OCI-LY7 (cell line): Measurements from ENCODE around the gene SLC1A4. TPM values are rescaled to one million over a fixed set of nuclear protein-coding genes. Genes with fewer than 3 reads are reported as not detected.
A peak's percentile ranks its signal among the peaks of the same experiment; 100 is the strongest.

Experiments
- BruUV-seq: library from RNA; stranded (reverse); fragments of 400-500 nt; replicated peaks from 2 replicates; lab custom pipeline; 2021; lab: Mats Ljungman, UMichigan
- CTCF ChIA-PET: fragments of 300-600 bp; sonication (Branson Sonifier 250); formaldehyde crosslinking; loops from one replicate; lab custom pipeline; 2022; ENCODE audit warnings: antibody characterized with exemption; ENCODE audit not compliant: unreplicated experiment; lab: Charles Lee
- POLR2A ChIA-PET: fragments of 300-600 bp; sonication (Branson Sonifier 250); formaldehyde crosslinking; loops from one replicate; lab custom pipeline; 2022; ENCODE audit warnings: antibody characterized with exemption; lab: Charles Lee
- DNase-seq: peaks from one replicate; pipeline ENCODE4 v3.0.0-alpha.2; 2015; ENCODE audit warnings: low spot score
- H2AFZ ChIP-seq: fragments of 200-600 bp; sonication (generic), shearing (Covaris generic); 2 replicates; pipeline ENCODE4 v1.6.1; 2014; ENCODE audit warnings: mild to moderate bottlenecking, antibody characterized with exemption, low read length, moderate library complexity
- H3K27ac ChIP-seq: fragments of 200-600 bp; sonication (generic); 2 replicates; pipeline ENCODE4 v1.5.1; 2014; ENCODE audit warnings: mixed run types, low read depth, mild to moderate bottlenecking, moderate library complexity, low read length, inconsistent platforms; ENCODE audit not compliant: poor library complexity, severe bottlenecking
- H3K36me3 ChIP-seq: fragments of 200-600 bp; sonication (generic); 2 replicates; pipeline ENCODE4 v1.6.1; 2014; ENCODE audit warnings: mild to moderate bottlenecking, antibody characterized with exemption, low read length, moderate library complexity, mixed read lengths; ENCODE audit not compliant: insufficient read depth
- H3K4me1 ChIP-seq: fragments of 200-600 bp; sonication (generic); 2 replicates; pipeline ENCODE4 v1.5.1; 2014; ENCODE audit warnings: mild to moderate bottlenecking, low read length; ENCODE audit not compliant: insufficient read depth, poor library complexity, severe bottlenecking
- H3K4me2 ChIP-seq: fragments of 200-600 bp; sonication (generic); 2 replicates; pipeline ENCODE4 v1.6.1; 2014; ENCODE audit warnings: mild to moderate bottlenecking, low read length
- H3K4me3 ChIP-seq: fragments of 200-600 bp; sonication (generic); 2 replicates; pipeline ENCODE4 v1.5.1; 2014; ENCODE audit warnings: mild to moderate bottlenecking, low read depth, low read length; ENCODE audit not compliant: poor library complexity, severe bottlenecking
- H3K79me2 ChIP-seq: fragments of 200-600 bp; sonication (generic); 2 replicates; pipeline ENCODE4 v1.6.1; 2016; ENCODE audit warnings: low read depth, mild to moderate bottlenecking, low read length, moderate library complexity, mixed read lengths; ENCODE audit not compliant: insufficient read depth
- H3K9me2 ChIP-seq: fragments of 200-600 bp; sonication (generic); 2 replicates; pipeline ENCODE4 v1.6.1; 2016; ENCODE audit warnings: mild to moderate bottlenecking, low read length, mixed read lengths; ENCODE audit not compliant: insufficient read depth
- H3K9me3 ChIP-seq: fragments of 200-600 bp; sonication (generic); 2 replicates; pipeline ENCODE4 v1.6.1; 2014; ENCODE audit warnings: mild to moderate bottlenecking, mixed run types, low read length, mixed read lengths
- H4K20me1 ChIP-seq: fragments of 200-600 bp; sonication (generic); 2 replicates; pipeline ENCODE4 v1.6.1; 2014; ENCODE audit warnings: mild to moderate bottlenecking, antibody characterized with exemption, low read length, moderate library complexity, mixed read lengths; ENCODE audit not compliant: insufficient read depth
- CTCF ChIP-seq: fragments of 200-600 bp; sonication (generic); conservative IDR thresholded peaks from 2 replicates; pipeline ENCODE4 v1.5.1; 2014; ENCODE audit warnings: mild to moderate bottlenecking, antibody characterized with exemption, low read length, moderate library complexity, mixed read lengths
- EZH2phosphoT487 ChIP-seq: fragments of 200-600 bp; sonication (generic); IDR thresholded peaks from 2 replicates; pipeline ENCODE4 v1.6.1; 2018; ENCODE audit warnings: low read depth, borderline replicate concordance, mild to moderate bottlenecking, mixed run types, antibody characterized with exemption, low read length, moderate library complexity, mixed read lengths
- intact Hi-C: fragments of 100-400 bp; cut with micrococcal nuclease; formaldehyde crosslinking; loops from one replicate; pipeline ENCODE4 v1.10.0; 2022; ENCODE audit not compliant: unreplicated experiment
- total RNA-seq, 2 experiments: library from RNA; depleted of rRNA in 1 of 2; stranded (reverse); fragments of >200 nt in 1 of 2; shearing (Covaris generic) in 1 of 2; gene quantifications; 2 replicates each; pipeline ENCODE4 v1.2.3, GENCODE V29; 2014 to 2022

SLC1A4 gene
- total RNA-seq, 2 experiments from 2014 or later, result 17.2 to 31.1 TPM

- no peak for DNase-seq
- Histone ChIP-seq H3K4me3 (no peak overlapping the region), H3K9me2 (no peaks in the 10 kb centered on the region), H3K79me2 (no peaks in the 10 kb centered on the region), H3K4me1 (no peaks in the 10 kb centered on the region), H3K4me2 (no peak overlapping the region), H4K20me1 (no peaks in the 10 kb centered on the region), H3K9me3 (no peaks in the 10 kb centered on the region), H3K36me3 (no peaks in the 10 kb centered on the region), H3K27ac (no peak overlapping the region), H2AFZ (no peak overlapping the region)
- no TSS peak for BruUV-seq
- ChIA-PET POLR2A (interaction anchor here (0.6 to 2.6 kb wide), 7 partner anchors 9 to 107 kb away, joined by 3 to 9 read pairs (median 3); no protein-coding TSS in a partner anchor), CTCF (no interaction called here)
- intact Hi-C loops, result no loop called here
- TF ChIP-seq CTCF, result peak; percentile 27; the same call in 1 of the 2 replicates
- no peak for TF ChIP-seq EZH2phosphoT487
These were observed 25.5 kb upstream of the SLC1A4 start for GRCh38 chr2:64963719-64964118.

- CTCF ChIA-PET, result interaction anchor here (1.2 kb wide), 1 partner anchor 43 kb away, joined by 3 read pairs; no protein-coding TSS in a partner anchor
- Histone ChIP-seq H3K36me3 (no peaks in the 10 kb centered on the region), H4K20me1 (no peaks in the 10 kb centered on the region), H2AFZ (no peak overlapping the region), H3K4me3 (no peak overlapping the region), H3K27ac (no peak overlapping the region), H3K79me2 (no peaks in the 10 kb centered on the region), H3K9me3 (no peaks in the 10 kb centered on the region), H3K4me1 (no peaks in the 10 kb centered on the region), H3K9me2 (no peaks in the 10 kb centered on the region), H3K4me2 (no peak overlapping the region)
- POLR2A ChIA-PET, result interaction anchor here (0.6 to 1.0 kb wide), 4 partner anchors 11 to 65 kb away, joined by 3 to 4 read pairs (median 3); no protein-coding TSS in a partner anchor
- no TSS peak for BruUV-seq
- TF ChIP-seq EZH2phosphoT487 (no peak), CTCF (no peak)
- no peak for DNase-seq
- intact Hi-C loops, result no loop called here
These were observed 23.2 kb upstream of the SLC1A4 start for GRCh38 chr2:64966017-64966416.

GRCh38 chr2:64966839-64967238, 22.4 kb upstream of the SLC1A4 start:
- H3K9me2 ChIP-seq, result no peaks in the 10 kb centered on the region
- CTCF ChIA-PET, result interaction anchor here (1.2 kb wide), 1 partner anchor 44 kb away, joined by 3 read pairs; no protein-coding TSS in a partner anchor
- no peak for TF ChIP-seq CTCF
- no peak for TF ChIP-seq EZH2phosphoT487
- H3K36me3 ChIP-seq, result no peaks in the 10 kb centered on the region
- intact Hi-C loops, result no loop called here
- no peaks in the 10 kb centered on the region for H3K4me1 ChIP-seq
- no peak overlapping the region for H3K27ac ChIP-seq
- H3K9me3 ChIP-seq, result no peaks in the 10 kb centered on the region
- no peaks in the 10 kb centered on the region for H4K20me1 ChIP-seq
- no peak overlapping the region for H3K4me3 ChIP-seq
- POLR2A ChIA-PET, result interaction anchor here (1.0 kb wide), 1 partner anchor 13 kb away, joined by 3 read pairs; no protein-coding TSS in a partner anchor
- BruUV-seq, result no TSS peak
- DNase-seq, result no peak
- no peak overlapping the region for H2AFZ ChIP-seq
- no peak overlapping the region for H3K4me2 ChIP-seq
- H3K79me2 ChIP-seq, result no peaks in the 10 kb centered on the region
